Activated T-helper 1 cell treated with anti-CD3 and anti-CD28 coated beads, Interleukin-2, amount 50 U/mL, for 16 hours (primary cell): ENCODE results near the gene ISG20.
"Not testable (repeated sequence)": the region's sequence is repeated elsewhere in the genome, so short reads cannot be mapped to it uniquely, and the experiment has no call there.

Experiments used
- DNase-seq, 2 donors: peaks; one replicate each; pipeline ENCODE4 v3.0.0-alpha.2; 2020; ENCODE audit warnings: low read depth in 1 of 2, low spot score in 1 of 2

The ISG20 gene

GRCh38 chr15:88636050-88636449 is 2.8 kb upstream of the ISG20 start:
- peak; percentile 54 to 56 for DNase-seq

- no peak for DNase-seq
These were observed 2.2 kb upstream of the ISG20 start for GRCh38 chr15:88636654-88637053.

GRCh38 chr15:88637436-88637835 is 1.4 kb upstream of the ISG20 start:
- no peak for DNase-seq

- DNase-seq: no peak
These were observed 783 bp upstream of the ISG20 start for GRCh38 chr15:88637841-88638625.

GRCh38 chr15:88641959-88642452 is 3.2 kb downstream of the ISG20 start:
- DNase-seq: no peak

GRCh38 chr15:88642514-88642913 is 3.7 kb downstream of the ISG20 start:
- DNase-seq: not testable (repeated sequence)

GRCh38 chr15:88644741-88645140 is 5.9 kb downstream of the ISG20 start:
- no peak for DNase-seq

GRCh38 chr15:88645171-88646087 is 6.6 kb downstream of the ISG20 start:
- DNase-seq: no peak

GRCh38 chr15:88646088-88646405 is 7.2 kb downstream of the ISG20 start:
- DNase-seq: no peak

- DNase-seq: no peak
These were observed 8.1 kb downstream of the ISG20 start for GRCh38 chr15:88646951-88647350.

GRCh38 chr15:88647351-88648105 is 8.7 kb downstream of the ISG20 start:
- no peak for DNase-seq

GRCh38 chr15:88648357-88649214 is 9.8 kb downstream of the ISG20 start:
- DNase-seq: no peak

- DNase-seq: peak; percentile 53 to 60
These were observed 10.5 kb downstream of the ISG20 start for GRCh38 chr15:88649286-88649733.

- DNase-seq: no peak
These were observed 11.1 kb downstream of the ISG20 start for GRCh38 chr15:88649753-88650551.

GRCh38 chr15:88650556-88650955 is 11.7 kb downstream of the ISG20 start:
- no peak for DNase-seq

- no peak for DNase-seq
These were observed 12.4 kb downstream of the ISG20 start for GRCh38 chr15:88651136-88651732.

- DNase-seq: no peak
These were observed 13.2 kb downstream of the ISG20 start for GRCh38 chr15:88651971-88652370.

- DNase-seq: no peak
These were observed 13.8 kb downstream of the ISG20 start for GRCh38 chr15:88652456-88653199.
